RWPE1 (cell line): Measurements from ENCODE around the gene SMARCA4.

ENCODE experiments used
- CTCF ChIA-PET: fragments of 350-600 bp; sonication (Branson Sonifier 250); formaldehyde crosslinking; extraction: SDS; loops from one replicate; lab custom pipeline; 2021; lab: Yijun Ruan, JAX
- POLR2A ChIA-PET: fragments of 400-600 bp; formaldehyde crosslinking; extraction: SDS; loops from one replicate; lab custom pipeline; 2020; ENCODE audit warnings: antibody characterized with exemption; ENCODE audit not compliant: low non-redundant PET; lab: Yijun Ruan, JAX
- DNase-seq: peaks from one replicate; pipeline ENCODE4 v3.0.0; 2012; ENCODE audit warnings: low spot score
- H3K27ac ChIP-seq: fragments of 450-650 bp; 2 replicates; pipeline ENCODE4 v1.5.1; 2017
- TF ChIP-seq, protein P1 (sequence below): fragments of 450-650 bp; conservative IDR thresholded peaks from 2 replicates; pipeline ENCODE4 v1.5.1; 2017; ENCODE audit warnings: low read depth, mild to moderate bottlenecking

Gene SMARCA4

DNA sequence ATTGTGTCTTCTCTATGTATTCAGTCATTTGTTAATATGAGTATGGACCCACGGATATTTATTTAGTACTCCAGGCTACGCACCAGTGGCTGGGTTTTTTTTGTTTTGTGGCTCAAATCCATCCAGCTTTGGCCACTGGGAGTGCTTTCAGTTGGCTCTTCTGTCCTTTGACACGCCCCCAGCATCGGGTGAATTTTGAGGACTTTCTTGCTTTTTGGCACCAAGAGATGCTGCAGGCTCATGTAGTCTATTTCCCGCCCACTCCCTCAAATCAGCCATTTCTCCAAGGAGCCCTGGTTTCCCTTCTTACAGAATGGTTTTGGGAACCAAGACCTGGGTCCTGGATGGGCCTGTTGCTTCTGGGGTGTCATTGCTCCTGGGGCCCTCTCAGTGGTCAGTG lies 55.8 kb downstream of the SMARCA4 start:
- CTCF ChIA-PET = interaction anchor here (0.9 to 1.6 kb wide), 2 partner anchors 30 to 75 kb away, joined by 6 to 8 read pairs; no protein-coding TSS in a partner anchor
- no peak for DNase-seq
- TF ChIP-seq, protein P1, sequence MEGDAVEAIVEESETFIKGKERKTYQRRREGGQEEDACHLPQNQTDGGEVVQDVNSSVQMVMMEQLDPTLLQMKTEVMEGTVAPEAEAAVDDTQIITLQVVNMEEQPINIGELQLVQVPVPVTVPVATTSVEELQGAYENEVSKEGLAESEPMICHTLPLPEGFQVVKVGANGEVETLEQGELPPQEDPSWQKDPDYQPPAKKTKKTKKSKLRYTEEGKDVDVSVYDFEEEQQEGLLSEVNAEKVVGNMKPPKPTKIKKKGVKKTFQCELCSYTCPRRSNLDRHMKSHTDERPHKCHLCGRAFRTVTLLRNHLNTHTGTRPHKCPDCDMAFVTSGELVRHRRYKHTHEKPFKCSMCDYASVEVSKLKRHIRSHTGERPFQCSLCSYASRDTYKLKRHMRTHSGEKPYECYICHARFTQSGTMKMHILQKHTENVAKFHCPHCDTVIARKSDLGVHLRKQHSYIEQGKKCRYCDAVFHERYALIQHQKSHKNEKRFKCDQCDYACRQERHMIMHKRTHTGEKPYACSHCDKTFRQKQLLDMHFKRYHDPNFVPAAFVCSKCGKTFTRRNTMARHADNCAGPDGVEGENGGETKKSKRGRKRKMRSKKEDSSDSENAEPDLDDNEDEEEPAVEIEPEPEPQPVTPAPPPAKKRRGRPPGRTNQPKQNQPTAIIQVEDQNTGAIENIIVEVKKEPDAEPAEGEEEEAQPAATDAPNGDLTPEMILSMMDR = no peak
- POLR2A ChIA-PET = no interaction called here
- no peak overlapping the region for H3K27ac ChIP-seq

DNA sequence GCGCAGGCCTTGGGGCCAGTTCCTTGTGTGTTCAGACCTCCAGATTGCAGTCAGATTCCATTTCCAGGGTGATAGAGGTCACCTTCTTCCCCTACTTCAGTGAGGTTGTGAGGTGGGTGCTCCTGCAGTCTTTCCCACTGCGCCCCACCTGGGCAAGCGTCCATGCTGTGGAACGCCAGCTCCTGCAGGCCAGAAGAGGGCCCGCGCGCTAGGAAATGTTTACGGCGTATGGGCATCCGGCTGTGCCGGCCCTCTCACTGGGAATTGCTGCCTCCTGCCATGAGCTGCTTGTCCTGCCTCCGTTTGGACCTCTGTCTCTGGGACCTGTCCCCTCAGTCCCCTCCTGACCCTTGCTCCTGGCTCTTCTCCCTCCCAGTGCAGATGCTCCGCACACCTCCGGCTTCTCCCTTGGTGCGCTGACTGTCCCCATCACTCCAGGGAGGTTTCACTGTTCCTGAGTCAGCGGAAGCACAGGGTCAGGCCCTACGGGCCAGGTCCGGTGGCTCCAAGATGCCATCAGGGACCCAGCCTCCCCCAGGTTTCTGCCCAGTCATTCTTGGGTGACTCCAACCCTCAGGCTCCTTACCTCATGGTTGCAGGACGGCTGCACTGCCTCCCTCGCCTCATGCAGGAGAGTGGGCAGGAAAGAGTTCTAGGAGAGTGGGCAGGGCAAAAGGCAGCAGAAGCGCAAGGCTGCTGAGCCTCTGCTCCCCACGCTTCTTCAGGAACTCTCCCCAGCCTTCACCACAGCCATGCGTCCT lies 56.6 kb downstream of the SMARCA4 start:
- TF ChIP-seq, protein P1 = no peak
- no peak for DNase-seq
- H3K27ac ChIP-seq = peak overlapping the region; percentile 27
- ChIA-PET CTCF (interaction anchor here (0.9 to 1.6 kb wide), 2 partner anchors 29 to 75 kb away, joined by 6 to 8 read pairs; no protein-coding TSS in a partner anchor), POLR2A (no interaction called here)

DNA sequence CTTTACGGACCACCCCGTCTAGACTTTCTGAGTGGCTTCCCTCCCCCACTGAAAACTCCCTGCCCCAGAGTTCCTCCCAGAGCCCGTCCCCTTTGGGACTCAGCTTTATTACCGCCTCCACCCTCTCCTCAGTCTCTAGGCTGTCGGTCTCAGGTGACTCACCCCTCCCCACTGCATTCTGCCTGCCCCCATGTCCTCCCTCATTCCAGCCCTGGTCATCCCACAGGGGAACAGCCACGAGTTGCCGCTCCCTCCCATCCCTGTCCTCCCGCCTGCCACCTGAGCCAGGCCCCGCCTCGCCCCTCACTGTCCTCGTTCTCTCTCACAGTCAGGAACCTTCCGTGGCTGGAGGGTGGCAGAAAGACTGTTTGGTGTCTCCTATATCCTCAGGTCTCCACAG lies 57.3 kb downstream of the SMARCA4 start:
- CTCF ChIA-PET = interaction anchor here (1.6 kb wide), 1 partner anchor 76 kb away, joined by 6 read pairs; no protein-coding TSS in a partner anchor
- TF ChIP-seq, protein P1 = no peak
- H3K27ac ChIP-seq = peak overlapping the region; percentile 27
- POLR2A ChIA-PET = no interaction called here
- DNase-seq = no peak

DNA sequence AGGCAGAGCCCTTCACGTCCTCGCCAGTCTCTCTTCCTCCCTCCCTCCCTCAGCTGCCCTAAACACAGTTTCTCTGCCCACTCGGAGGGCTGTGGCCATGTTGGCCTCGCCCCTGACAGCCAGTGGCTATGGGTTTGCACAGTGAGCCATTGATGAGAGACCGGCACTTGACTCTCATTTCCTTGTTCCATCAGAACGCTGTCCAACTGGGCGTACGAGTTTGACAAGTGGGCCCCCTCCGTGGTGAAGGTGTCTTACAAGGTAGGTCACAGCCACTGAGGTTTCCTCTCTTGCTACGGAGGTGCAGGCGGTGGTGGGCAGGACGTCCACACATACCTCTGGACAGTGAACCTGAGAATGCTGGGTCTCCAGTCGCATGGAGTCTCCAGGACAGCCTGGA lies 57.9 kb downstream of the SMARCA4 start:
- POLR2A ChIA-PET = no interaction called here
- H3K27ac ChIP-seq = peak overlapping the region; percentile 27
- DNase-seq = no peak
- CTCF ChIA-PET = no interaction called here
- TF ChIP-seq, protein P1 = no peak

DNA sequence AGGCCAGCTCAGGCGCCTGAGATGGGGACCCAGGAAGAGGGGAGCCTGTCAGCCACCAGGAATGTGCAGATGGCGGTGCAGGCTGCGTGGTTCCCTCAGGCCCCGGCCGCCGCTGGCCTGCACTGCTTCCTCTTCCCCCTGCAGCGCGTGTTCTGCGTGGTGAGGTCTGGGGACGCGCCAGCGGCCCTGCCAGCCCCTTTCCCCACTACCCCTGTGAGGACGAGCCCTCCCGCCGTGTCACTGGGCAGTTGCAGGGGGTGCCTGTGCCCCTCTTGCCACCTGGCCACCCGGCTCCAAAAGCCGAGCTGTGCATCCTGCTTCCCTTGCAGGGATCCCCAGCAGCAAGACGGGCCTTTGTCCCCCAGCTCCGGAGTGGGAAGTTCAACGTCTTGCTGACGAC lies 58.4 kb downstream of the SMARCA4 start:
- TF ChIP-seq, protein P1 = no peak
- no peak for DNase-seq
- ChIA-PET CTCF (interaction anchor here (1.9 kb wide), 1 partner anchor 83 kb away, joined by 10 read pairs; no protein-coding TSS in a partner anchor), POLR2A (no interaction called here)
- H3K27ac ChIP-seq = peak overlapping the region; percentile 27; the same call in 1 of the 2 replicates

DNA sequence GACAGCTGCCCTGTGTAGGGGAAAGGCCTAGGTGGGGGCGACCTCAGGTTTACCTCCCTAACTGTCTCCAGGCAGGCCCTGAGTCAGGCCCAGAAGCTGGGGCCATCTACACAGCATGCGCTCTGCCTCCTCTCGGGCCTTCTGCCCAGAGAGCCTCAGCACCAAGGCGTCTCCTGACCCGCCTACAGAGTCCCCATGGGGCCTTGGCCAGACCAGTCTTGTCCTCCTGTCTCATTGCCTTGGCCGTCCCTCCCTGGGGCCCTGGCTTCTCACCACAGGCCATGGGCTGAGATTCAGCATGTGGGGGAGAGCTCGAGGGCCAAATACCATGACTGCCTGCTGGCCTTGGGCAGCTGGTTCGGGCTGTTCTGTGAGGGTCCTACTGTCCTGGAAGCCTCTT lies 59.0 kb downstream of the SMARCA4 start:
- POLR2A ChIA-PET = no interaction called here
- TF ChIP-seq, protein P1 = no peak
- no peak for DNase-seq
- no peak overlapping the region for H3K27ac ChIP-seq
- CTCF ChIA-PET = interaction anchor here (1.9 kb wide), 1 partner anchor 83 kb away, joined by 10 read pairs; no protein-coding TSS in a partner anchor
